HFFc6 (cell line): Measurements from ENCODE around the gene CLEC4F. TPM values are rescaled to one million over a fixed set of nuclear protein-coding genes. Genes with fewer than 3 reads are reported as not detected.

Source experiments
- DNase-seq: peaks from one replicate; pipeline ENCODE4 v3.0.0-alpha.2; 2018
- H3K27ac Mint-ChIP-seq: 2 replicates; pipeline ENCODE4 v1.8.0; 2020; ENCODE audit warnings: mild to moderate bottlenecking, mixed read lengths
- H3K27me3 Mint-ChIP-seq: 2 replicates; pipeline ENCODE4 v1.8.0; 2021; ENCODE audit warnings: mild to moderate bottlenecking, moderate library complexity, mixed read lengths; ENCODE audit not compliant: insufficient read depth
- H3K36me3 Mint-ChIP-seq: 2 replicates; pipeline ENCODE4 v1.8.0; 2021; ENCODE audit warnings: low read depth, mixed read lengths
- H3K4me1 Mint-ChIP-seq: 2 replicates; pipeline ENCODE4 v1.8.0; 2020; ENCODE audit warnings: low read depth, mixed read lengths
- H3K4me3 Mint-ChIP-seq: 2 replicates; pipeline ENCODE4 v1.8.0; 2020; ENCODE audit warnings: mild to moderate bottlenecking, moderate library complexity, mixed read lengths
- H3K9me3 Mint-ChIP-seq: 2 replicates; pipeline ENCODE4 v1.8.0; 2020; ENCODE audit warnings: mild to moderate bottlenecking, mixed read lengths
- long read RNA-seq: library from polyadenylated mRNA; unstranded; transcript quantifications from one replicate; pipeline ENCODE4 v2.0.0, GENCODE V29; 2019
- total RNA-seq, 6 experiments: library from RNA; stranded (reverse); fragmentation: NEBNext Ultra II Directional; extraction: Animal tissue kit (Norgen Biotek cat#: 25700); gene quantifications; 2 replicates in 1 of 6; 3 replicates in 5 of 6; pipeline ENCODE4 v1.2.3, GENCODE V29; 2021
- TF ChIP-seq, protein P1 (sequence below): fragments of 200-600 bp; sonication (generic); IDR thresholded peaks from 2 replicates; pipeline ENCODE4 v1.5.0; 2021; ENCODE audit warnings: antibody characterized with exemption, mild to moderate bottlenecking

Gene CLEC4F, protein sequence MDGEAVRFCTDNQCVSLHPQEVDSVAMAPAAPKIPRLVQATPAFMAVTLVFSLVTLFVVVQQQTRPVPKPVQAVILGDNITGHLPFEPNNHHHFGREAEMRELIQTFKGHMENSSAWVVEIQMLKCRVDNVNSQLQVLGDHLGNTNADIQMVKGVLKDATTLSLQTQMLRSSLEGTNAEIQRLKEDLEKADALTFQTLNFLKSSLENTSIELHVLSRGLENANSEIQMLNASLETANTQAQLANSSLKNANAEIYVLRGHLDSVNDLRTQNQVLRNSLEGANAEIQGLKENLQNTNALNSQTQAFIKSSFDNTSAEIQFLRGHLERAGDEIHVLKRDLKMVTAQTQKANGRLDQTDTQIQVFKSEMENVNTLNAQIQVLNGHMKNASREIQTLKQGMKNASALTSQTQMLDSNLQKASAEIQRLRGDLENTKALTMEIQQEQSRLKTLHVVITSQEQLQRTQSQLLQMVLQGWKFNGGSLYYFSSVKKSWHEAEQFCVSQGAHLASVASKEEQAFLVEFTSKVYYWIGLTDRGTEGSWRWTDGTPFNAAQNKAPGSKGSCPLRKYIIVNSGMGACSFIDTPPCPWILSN
- total RNA-seq: not detected
- long read RNA-seq: 0 reads

DNA sequence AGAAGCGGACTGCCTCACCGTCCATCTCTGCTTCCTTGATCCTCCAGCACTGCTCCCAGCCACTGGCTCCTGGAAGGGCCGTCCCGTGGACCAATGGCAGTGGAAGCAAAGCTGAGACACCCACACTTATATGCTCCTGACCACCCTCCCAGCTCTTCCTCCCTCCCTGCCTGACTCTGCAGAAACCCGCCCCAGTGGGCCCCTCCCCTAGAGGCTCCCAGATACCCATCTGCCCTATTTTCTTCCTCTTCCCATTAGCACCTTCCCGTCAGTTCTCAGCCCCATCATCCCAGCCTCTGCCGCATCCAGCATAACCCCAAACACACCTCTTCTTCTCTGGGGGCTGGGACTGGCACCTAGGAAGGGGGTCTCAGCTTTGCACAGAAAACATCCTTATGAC is at the start of gene CLEC4F:
CLEC4F (minus strand) TSS at position 101 of the 400 bp plus-strand sequence; CDS start at position 25, 76 bp downstream.
- TF ChIP-seq, protein P1, sequence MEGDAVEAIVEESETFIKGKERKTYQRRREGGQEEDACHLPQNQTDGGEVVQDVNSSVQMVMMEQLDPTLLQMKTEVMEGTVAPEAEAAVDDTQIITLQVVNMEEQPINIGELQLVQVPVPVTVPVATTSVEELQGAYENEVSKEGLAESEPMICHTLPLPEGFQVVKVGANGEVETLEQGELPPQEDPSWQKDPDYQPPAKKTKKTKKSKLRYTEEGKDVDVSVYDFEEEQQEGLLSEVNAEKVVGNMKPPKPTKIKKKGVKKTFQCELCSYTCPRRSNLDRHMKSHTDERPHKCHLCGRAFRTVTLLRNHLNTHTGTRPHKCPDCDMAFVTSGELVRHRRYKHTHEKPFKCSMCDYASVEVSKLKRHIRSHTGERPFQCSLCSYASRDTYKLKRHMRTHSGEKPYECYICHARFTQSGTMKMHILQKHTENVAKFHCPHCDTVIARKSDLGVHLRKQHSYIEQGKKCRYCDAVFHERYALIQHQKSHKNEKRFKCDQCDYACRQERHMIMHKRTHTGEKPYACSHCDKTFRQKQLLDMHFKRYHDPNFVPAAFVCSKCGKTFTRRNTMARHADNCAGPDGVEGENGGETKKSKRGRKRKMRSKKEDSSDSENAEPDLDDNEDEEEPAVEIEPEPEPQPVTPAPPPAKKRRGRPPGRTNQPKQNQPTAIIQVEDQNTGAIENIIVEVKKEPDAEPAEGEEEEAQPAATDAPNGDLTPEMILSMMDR: no peak
- Mint-ChIP-seq H3K4me1 (no peaks in the 10 kb centered on the region), H3K4me3 (no peak within 1 kb of the TSS), H3K27me3 (peaks cover 60% of the 10 kb centered on the region), H3K27ac (no peak within 1 kb of the TSS), H3K36me3 (no peaks in the 10 kb centered on the region), H3K9me3 (no peaks in the 10 kb centered on the region)
- no peak for DNase-seq

DNA sequence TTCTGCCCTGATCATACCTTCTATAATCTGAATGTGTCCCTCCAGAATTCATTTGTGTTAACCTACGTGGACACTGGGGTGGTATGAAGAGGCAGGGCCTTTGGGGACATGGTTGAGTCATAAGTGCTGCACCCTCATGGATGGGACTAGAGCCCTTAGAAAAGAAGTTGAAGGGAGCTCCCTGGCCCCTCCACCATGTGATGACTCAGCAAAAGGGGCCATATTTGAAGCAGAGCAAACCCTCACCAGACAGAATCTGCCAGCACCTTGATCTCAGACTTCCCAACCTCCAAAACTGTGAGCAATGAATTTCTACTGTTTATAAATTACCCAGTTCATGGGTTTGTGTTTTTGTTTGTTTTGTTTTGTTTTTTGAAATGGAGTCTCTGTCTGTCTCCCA is 48.6 kb upstream of the CLEC4F start:
- Mint-ChIP-seq H3K4me3 (no peak overlapping the region), H3K27me3 (peaks cover 22% of the 10 kb centered on the region), H3K9me3 (no peaks in the 10 kb centered on the region), H3K36me3 (no peaks in the 10 kb centered on the region), H3K4me1 (no peaks in the 10 kb centered on the region), H3K27ac (no peak overlapping the region)
- no peak for DNase-seq
- TF ChIP-seq, protein P1: no peak

DNA sequence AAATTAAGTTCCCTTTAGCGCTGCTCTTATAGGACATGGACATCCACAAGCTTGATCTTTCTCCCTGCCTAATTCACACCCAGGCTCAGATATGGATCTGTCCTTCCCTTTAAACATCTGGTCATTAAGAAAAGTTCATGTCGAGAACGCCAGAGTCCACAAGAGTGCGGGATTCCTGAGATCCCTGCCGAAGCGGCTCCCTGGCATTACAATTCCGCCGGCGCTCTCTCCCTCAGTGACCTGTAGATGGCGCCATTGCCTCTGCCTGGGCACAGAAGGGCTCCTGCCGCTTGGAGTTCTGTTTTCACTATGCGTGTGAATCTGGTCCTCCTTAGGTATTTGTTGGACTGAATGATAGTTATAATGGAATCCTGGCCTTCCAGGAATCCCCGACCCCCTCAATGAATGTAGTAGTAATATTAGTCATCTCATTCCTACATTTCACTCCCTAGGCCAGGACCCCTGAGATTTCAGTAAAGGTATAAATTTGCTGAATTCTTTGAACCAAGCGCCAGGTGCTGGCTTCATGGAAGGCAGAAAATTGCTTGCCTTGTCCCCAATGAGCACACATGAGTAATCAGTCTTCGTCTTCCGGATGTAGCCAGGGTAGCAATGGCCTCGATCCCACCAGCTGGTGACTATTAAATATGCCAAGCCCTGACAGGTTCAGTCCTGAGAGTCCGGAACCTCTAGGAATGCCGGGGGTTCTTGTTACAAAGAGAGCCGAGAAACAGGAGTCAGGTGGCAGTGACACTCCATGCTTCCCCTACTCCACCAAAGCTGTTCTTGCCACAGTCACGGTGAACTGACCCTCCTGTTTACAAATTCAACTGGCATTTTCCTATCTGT is 41.6 kb upstream of the CLEC4F start:
- H3K27me3 Mint-ChIP-seq: peaks cover 38% of the 10 kb centered on the region
- H3K27ac Mint-ChIP-seq: no peak overlapping the region
- no peak overlapping the region for H3K4me3 Mint-ChIP-seq
- TF ChIP-seq, protein P1: peak; percentile 96
- H3K36me3 Mint-ChIP-seq: no peaks in the 10 kb centered on the region
- H3K4me1 Mint-ChIP-seq: peaks cover 6% of the 10 kb centered on the region
- no peaks in the 10 kb centered on the region for H3K9me3 Mint-ChIP-seq
- DNase-seq: peak; percentile 77

DNA sequence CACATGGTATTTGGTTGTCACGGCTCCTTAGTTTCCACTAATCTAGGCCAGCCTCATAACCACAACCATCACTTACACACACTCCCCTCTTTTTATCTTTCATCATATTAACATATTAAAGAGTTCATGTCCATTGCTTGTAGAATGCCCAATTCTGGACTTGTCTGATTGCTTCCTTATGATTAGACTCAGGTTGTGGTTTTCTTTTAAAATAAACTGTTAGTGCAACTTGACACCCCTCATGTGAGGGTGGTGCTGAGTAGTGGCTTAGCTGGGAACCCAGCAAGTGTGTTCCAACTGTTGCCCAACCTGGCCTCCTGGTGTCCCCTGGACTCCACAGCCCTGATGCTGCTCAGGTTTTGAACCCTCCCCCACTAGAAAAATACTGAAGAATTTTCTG is 35.3 kb upstream of the CLEC4F start:
- Mint-ChIP-seq H3K4me1 (peaks cover 7% of the 10 kb centered on the region), H3K27ac (no peak overlapping the region), H3K27me3 (peaks cover 5% of the 10 kb centered on the region), H3K9me3 (no peaks in the 10 kb centered on the region), H3K36me3 (no peaks in the 10 kb centered on the region), H3K4me3 (no peak overlapping the region)
- no peak for DNase-seq
- TF ChIP-seq, protein P1: no peak

DNA sequence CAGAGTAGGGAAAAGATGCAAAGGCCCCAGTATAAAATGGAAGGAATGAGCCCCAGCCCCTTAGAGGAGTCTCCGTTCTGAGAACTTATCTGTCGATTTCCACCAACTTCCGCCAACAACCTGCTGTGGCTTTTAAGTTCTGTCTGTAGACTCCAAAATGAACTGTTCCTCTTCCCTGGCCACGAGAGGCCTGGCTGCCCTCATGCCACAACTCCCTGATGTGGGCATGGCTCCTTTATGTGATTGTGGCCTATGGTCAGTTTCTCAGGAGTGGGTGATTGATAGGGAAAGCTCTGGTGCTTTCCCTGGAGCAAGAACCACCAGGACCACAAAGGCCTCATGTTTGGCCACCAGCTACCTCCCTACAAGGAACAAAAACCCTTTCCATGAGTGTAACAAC is 34.0 kb upstream of the CLEC4F start:
- TF ChIP-seq, protein P1: no peak
- Mint-ChIP-seq H3K4me3 (no peak overlapping the region), H3K9me3 (no peaks in the 10 kb centered on the region), H3K27ac (no peak overlapping the region), H3K36me3 (no peaks in the 10 kb centered on the region), H3K27me3 (peaks cover 3% of the 10 kb centered on the region), H3K4me1 (peaks cover 7% of the 10 kb centered on the region)
- DNase-seq: no peak
